Measurements from ENCODE around the gene CYP11A1.

GRCh38 chr15:74337607-74338211, 29.7 kb downstream of the CYP11A1 start:
- no peak for TF ChIP-seq POLR2A (IDR thresholded peaks at IDR 0.05)
- TF ChIP-seq, protein P1, sequence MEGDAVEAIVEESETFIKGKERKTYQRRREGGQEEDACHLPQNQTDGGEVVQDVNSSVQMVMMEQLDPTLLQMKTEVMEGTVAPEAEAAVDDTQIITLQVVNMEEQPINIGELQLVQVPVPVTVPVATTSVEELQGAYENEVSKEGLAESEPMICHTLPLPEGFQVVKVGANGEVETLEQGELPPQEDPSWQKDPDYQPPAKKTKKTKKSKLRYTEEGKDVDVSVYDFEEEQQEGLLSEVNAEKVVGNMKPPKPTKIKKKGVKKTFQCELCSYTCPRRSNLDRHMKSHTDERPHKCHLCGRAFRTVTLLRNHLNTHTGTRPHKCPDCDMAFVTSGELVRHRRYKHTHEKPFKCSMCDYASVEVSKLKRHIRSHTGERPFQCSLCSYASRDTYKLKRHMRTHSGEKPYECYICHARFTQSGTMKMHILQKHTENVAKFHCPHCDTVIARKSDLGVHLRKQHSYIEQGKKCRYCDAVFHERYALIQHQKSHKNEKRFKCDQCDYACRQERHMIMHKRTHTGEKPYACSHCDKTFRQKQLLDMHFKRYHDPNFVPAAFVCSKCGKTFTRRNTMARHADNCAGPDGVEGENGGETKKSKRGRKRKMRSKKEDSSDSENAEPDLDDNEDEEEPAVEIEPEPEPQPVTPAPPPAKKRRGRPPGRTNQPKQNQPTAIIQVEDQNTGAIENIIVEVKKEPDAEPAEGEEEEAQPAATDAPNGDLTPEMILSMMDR (IDR thresholded peaks at IDR 0.05) = no peak
